ENCODE measurements around the gene ARID1B.

The ARID1B gene

GRCh38 chr6:157244780-157245179, 467.6 kb downstream of the ARID1B start:
- no peak for DNase-seq (ENCODE audit: low read depth)
- no peak overlapping the region for H3K4me3 ChIP-seq (ENCODE audit: low read depth, low read length)
- TF ChIP-seq CTCF (IDR thresholded peaks at IDR 0.05; ENCODE audit: insufficient read depth, low read depth, low read length, missing control alignments): no peak

GRCh38 chr6:157245436-157245835, 468.3 kb downstream of the ARID1B start:
- TF ChIP-seq CTCF (IDR thresholded peaks at IDR 0.05; ENCODE audit: insufficient read depth, low read depth, low read length, missing control alignments): no peak
- no peak overlapping the region for H3K4me3 ChIP-seq (ENCODE audit: low read depth, low read length)
- no peak for DNase-seq (ENCODE audit: low read depth)

GRCh38 chr6:157246048-157246630, 469.0 kb downstream of the ARID1B start:
- no peak for TF ChIP-seq CTCF (IDR thresholded peaks at IDR 0.05; ENCODE audit: insufficient read depth, low read depth, low read length, missing control alignments)
- DNase-seq (ENCODE audit: low read depth): no peak
- no peak overlapping the region for H3K4me3 ChIP-seq (ENCODE audit: low read depth, low read length)

GRCh38 chr6:157246771-157247484, 469.8 kb downstream of the ARID1B start:
- no peak for DNase-seq (ENCODE audit: low read depth)
- no peak for TF ChIP-seq CTCF (IDR thresholded peaks at IDR 0.05; ENCODE audit: insufficient read depth, low read depth, low read length, missing control alignments)
- H3K4me3 ChIP-seq (ENCODE audit: low read depth, low read length): no peak overlapping the region

- no peak overlapping the region for H3K4me3 ChIP-seq (ENCODE audit: low read depth, low read length)
- DNase-seq (ENCODE audit: low read depth): no peak
- no peak for TF ChIP-seq CTCF (IDR thresholded peaks at IDR 0.05; ENCODE audit: insufficient read depth, low read depth, low read length, missing control alignments)
Observed at GRCh38 chr6:157248264-157248663, 471.1 kb downstream of the ARID1B start.

GRCh38 chr6:157249826-157250225, 472.6 kb downstream of the ARID1B start:
- no peak for DNase-seq (ENCODE audit: low read depth)
- no peak for TF ChIP-seq CTCF (IDR thresholded peaks at IDR 0.05; ENCODE audit: insufficient read depth, low read depth, low read length, missing control alignments)
- H3K4me3 ChIP-seq (ENCODE audit: low read depth, low read length): no peak overlapping the region
